ENCODE data around the gene SPATA12. TPM values are rescaled to one million over a fixed set of nuclear protein-coding genes. Genes with fewer than 3 reads are reported as not detected.

Gene SPATA12
- total and polyA plus RNA-seq, 4 donors: not detected

GRCh38 chr3:57029383-57029782 lies 31.1 kb upstream of the SPATA12 start:
- Histone ChIP-seq H3K27me3 (ENCODE audit: control insufficient read depth in 4 of 4, insufficient read depth in 4 of 4, low read length in 3 of 4) (no peaks in the 10 kb centered on the region), H3K4me3 (ENCODE audit: low read depth in 1 of 3, low read length in 3 of 3) (no peak overlapping the region), H3K9ac (ENCODE audit: low read depth in 1 of 2, low read length in 2 of 2) (no peak overlapping the region), H3K27ac (ENCODE audit: low read depth in 1 of 2, low read length in 2 of 2) (no peak overlapping the region), H3K36me3 (ENCODE audit: control insufficient read depth in 4 of 4, insufficient read depth in 3 of 4, low read depth in 1 of 4, low read length in 3 of 4) (no peaks in the 10 kb centered on the region), H3K4me1 (ENCODE audit: control insufficient read depth in 4 of 4, insufficient read depth in 4 of 4, low read length in 3 of 4) (no peaks in the 10 kb centered on the region), H3K9me3 (ENCODE audit: control insufficient read depth in 4 of 4, low read length in 3 of 4) (no peaks in the 10 kb centered on the region)
- WGBS: 97% methylated on average over 2 of the region's 2 CpGs
- TF ChIP-seq YY1 (IDR thresholded peaks at IDR 0.05) (no peak), RXRA (IDR thresholded peaks at IDR 0.05) (no peak), NR2F2 (IDR thresholded peaks at IDR 0.05) (no peak), GABPA (IDR thresholded peaks at IDR 0.05 in 1 of 2, conservative IDR thresholded peaks at IDR 0.05 in 1 of 2) (no peak), EGR1 (IDR thresholded peaks at IDR 0.05; ENCODE audit: low read depth in 2 of 2) (no peak), CTCF (IDR thresholded peaks at IDR 0.05; ENCODE audit: low read depth, low read length, missing input control) (no peak), JUND (IDR thresholded peaks at IDR 0.05) (no peak), SP1 (IDR thresholded peaks at IDR 0.05) (no peak), TAF1 (conservative IDR thresholded peaks at IDR 0.05) (no peak), FOXA2 (IDR thresholded peaks at IDR 0.05) (no peak), ATF3 (IDR thresholded peaks at IDR 0.05) (no peak), RAD21 (IDR thresholded peaks at IDR 0.05) (no peak), HNF4A (conservative IDR thresholded peaks at IDR 0.05) (no peak), HNF4G (IDR thresholded peaks at IDR 0.05) (no peak), MAX (IDR thresholded peaks at IDR 0.05) (no peak)
- no peak for DNase-seq (ENCODE audit: low spot score)

GRCh38 chr3:57029924-57030323 lies 30.5 kb upstream of the SPATA12 start:
- Histone ChIP-seq H3K9me3 (ENCODE audit: control insufficient read depth in 4 of 4, low read length in 3 of 4) (no peaks in the 10 kb centered on the region), H3K4me3 (ENCODE audit: low read depth in 1 of 3, low read length in 3 of 3) (no peak overlapping the region), H3K36me3 (ENCODE audit: control insufficient read depth in 4 of 4, insufficient read depth in 3 of 4, low read depth in 1 of 4, low read length in 3 of 4) (no peaks in the 10 kb centered on the region), H3K9ac (ENCODE audit: low read depth in 1 of 2, low read length in 2 of 2) (no peak overlapping the region), H3K4me1 (ENCODE audit: control insufficient read depth in 4 of 4, insufficient read depth in 4 of 4, low read length in 3 of 4) (no peaks in the 10 kb centered on the region), H3K27ac (ENCODE audit: low read depth in 1 of 2, low read length in 2 of 2) (no peak overlapping the region), H3K27me3 (ENCODE audit: control insufficient read depth in 4 of 4, insufficient read depth in 4 of 4, low read length in 3 of 4) (no peaks in the 10 kb centered on the region)
- WGBS: 85% methylated on average over 7 of the region's 7 CpGs
- TF ChIP-seq GABPA (IDR thresholded peaks at IDR 0.05 in 1 of 2, conservative IDR thresholded peaks at IDR 0.05 in 1 of 2) (no peak), HNF4G (IDR thresholded peaks at IDR 0.05) (no peak), ZBTB33 (IDR thresholded peaks at IDR 0.05) (no peak), ATF3 (IDR thresholded peaks at IDR 0.05) (no peak), YY1 (IDR thresholded peaks at IDR 0.05) (no peak), CTCF (IDR thresholded peaks at IDR 0.05; ENCODE audit: low read depth, low read length, missing input control) (no peak)
- no peak for DNase-seq (ENCODE audit: low spot score)

Data from liver (tissue), 9 donors.